IMR-90 (cell line): ENCODE measurements around the gene ARHGEF17. TPM values are rescaled to one million over a fixed set of nuclear protein-coding genes. Genes with fewer than 3 reads are reported as not detected.
A peak's percentile ranks its signal among the peaks of the same experiment; 100 is the strongest.

ENCODE experiments used
- ATAC-seq: fragments of 200-7000 bp; cut with Tn5 transposase; 2 replicates; pipeline ENCODE4 v1.9.1; 2020; ENCODE audit warnings: low read depth, mild to moderate bottlenecking, moderate library complexity
- BruUV-seq: library from RNA; stranded (reverse); fragments of 400-500 nt; replicated peaks from 2 replicates; lab custom pipeline; 2021; lab: Mats Ljungman, UMichigan
- CTCF ChIA-PET: fragments of 300-600 bp; formaldehyde crosslinking; extraction: SDS; loops from one replicate; lab custom pipeline; 2021; ENCODE audit warnings: antibody characterized with exemption; lab: Yijun Ruan, JAX
- POLR2A ChIA-PET: fragments of 300-600 bp; sonication (Branson Sonifier 250); formaldehyde crosslinking; loops from one replicate; lab custom pipeline; 2022; ENCODE audit warnings: antibody characterized with exemption; ENCODE audit not compliant: unreplicated experiment; lab: Charles Lee
- DNase-seq: peaks from one replicate; pipeline ENCODE4 v3.0.0; 2013
- H2AFZ ChIP-seq: replicated peaks from 2 replicates; pipeline ENCODE3; 2013; ENCODE audit warnings: low read length, mild to moderate bottlenecking; ENCODE audit not compliant: poor library complexity
- H2AK5ac ChIP-seq: 2 replicates; pipeline ENCODE4 v1.6.1; 2013; ENCODE audit warnings: low read depth, low read length, inconsistent platforms
- H2AK9ac ChIP-seq: replicated peaks from 2 replicates; pipeline ENCODE3; 2013; ENCODE audit warnings: mild to moderate bottlenecking, low read depth, low read length, moderate library complexity; ENCODE audit not compliant: poor library complexity
- H2BK120ac ChIP-seq: 2 replicates; pipeline ENCODE4 v1.6.1; 2013; ENCODE audit warnings: low read depth, low read length, inconsistent platforms
- H2BK15ac ChIP-seq: 3 replicates; pipeline ENCODE4 v1.6.1; 2013; ENCODE audit warnings: low read depth, low read length, inconsistent platforms
- H2BK20ac ChIP-seq: 2 replicates; pipeline ENCODE4 v1.6.1; 2013; ENCODE audit warnings: low read depth, mild to moderate bottlenecking, inconsistent platforms, low read length, moderate library complexity
- H2BK5ac ChIP-seq: 2 replicates; pipeline ENCODE4 v1.6.1; 2013; ENCODE audit warnings: mild to moderate bottlenecking, low read depth, low read length, inconsistent platforms; ENCODE audit not compliant: poor library complexity, severe bottlenecking
- H3K14ac ChIP-seq: replicated peaks from 2 replicates; pipeline ENCODE4 v1.6.1; 2013; ENCODE audit warnings: low read depth, low read length, inconsistent platforms
- H3K18ac ChIP-seq: 2 replicates; pipeline ENCODE4 v1.6.1; 2013; ENCODE audit warnings: low read depth, low read length, control low read depth
- H3K23ac ChIP-seq: 2 replicates; pipeline ENCODE4 v1.6.1; 2013; ENCODE audit warnings: low read depth, low read length, inconsistent platforms
- H3K27ac ChIP-seq: 2 replicates; pipeline ENCODE4 v1.5.1; 2013; ENCODE audit warnings: mild to moderate bottlenecking, control low read depth, low read length; ENCODE audit not compliant: insufficient read depth
- H3K27me3 ChIP-seq: 2 replicates; pipeline ENCODE4 v1.6.1; 2013; ENCODE audit warnings: low read length; ENCODE audit not compliant: control insufficient read depth, insufficient read depth
- H3K36me3 ChIP-seq: 2 replicates; pipeline ENCODE4 v1.6.1; 2013; ENCODE audit warnings: low read length, mixed read lengths; ENCODE audit not compliant: control insufficient read depth, insufficient read depth
- H3K4ac ChIP-seq: 2 replicates; pipeline ENCODE4 v1.6.1; 2013; ENCODE audit warnings: low read depth, low read length, inconsistent platforms
- H3K4me1 ChIP-seq: 2 replicates; pipeline ENCODE4 v1.6.1; 2013; ENCODE audit warnings: low read length, mixed read lengths; ENCODE audit not compliant: control insufficient read depth, insufficient read depth
- H3K4me2 ChIP-seq: 2 replicates; pipeline ENCODE4 v1.6.1; 2013; ENCODE audit warnings: low read depth, mild to moderate bottlenecking, control low read depth, low read length, moderate library complexity
- H3K4me3 ChIP-seq: 2 replicates; pipeline ENCODE4 v1.5.1; 2013; ENCODE audit warnings: low read depth, mild to moderate bottlenecking, control low read depth, low read length, moderate library complexity; ENCODE audit not compliant: insufficient read depth
- H3K56ac ChIP-seq: 2 replicates; pipeline ENCODE4 v1.6.1; 2013; ENCODE audit warnings: low read length, inconsistent platforms; ENCODE audit not compliant: insufficient read depth; ENCODE audit errors: extremely low read depth
- H3K79me1 ChIP-seq, 2 experiments: 2 replicates each; pipeline ENCODE4 v1.6.1; 2013; ENCODE audit warnings: low read length in 2 of 2, inconsistent platforms in 1 of 2, low read depth in 1 of 2
- H3K9ac ChIP-seq: 2 replicates; pipeline ENCODE4 v1.6.1; 2013; ENCODE audit warnings: low read depth, low read length, control low read depth
- H3K9me1 ChIP-seq: 2 replicates; pipeline ENCODE4 v1.6.1; 2013; ENCODE audit warnings: low read length, inconsistent platforms; ENCODE audit not compliant: insufficient read depth
- H3K9me3 ChIP-seq: 2 replicates; pipeline ENCODE4 v1.6.1; 2013; ENCODE audit warnings: low read length; ENCODE audit not compliant: control insufficient read depth, insufficient read depth
- H4K20me1 ChIP-seq: 2 replicates; pipeline ENCODE4 v1.6.1; 2013; ENCODE audit warnings: low read length, inconsistent platforms; ENCODE audit not compliant: insufficient read depth
- H4K5ac ChIP-seq: 2 replicates; pipeline ENCODE4 v1.6.1; 2013; ENCODE audit warnings: mild to moderate bottlenecking, low read depth, low read length, control low read depth
- H4K8ac ChIP-seq, 2 experiments: 2 replicates each; pipeline ENCODE4 v1.6.1; 2013; ENCODE audit warnings: low read depth in 2 of 2, low read length in 2 of 2, control low read depth in 1 of 2, inconsistent platforms in 1 of 2
- H4K91ac ChIP-seq: 2 replicates; pipeline ENCODE4 v1.6.1; 2013; ENCODE audit warnings: low read depth, low read length, inconsistent platforms; ENCODE audit not compliant: insufficient read depth
- BHLHE40 ChIP-seq: fragments of 150-350 bp; IDR thresholded peaks from 2 replicates; pipeline ENCODE4 v1.6.1; 2016; ENCODE audit warnings: mild to moderate bottlenecking, low read depth, low read length
- CEBPB ChIP-seq: IDR thresholded peaks from 2 replicates; pipeline ENCODE4 v1.6.1; 2012; ENCODE audit warnings: low read depth, low read length, improper control_type of control experiment
- CHD1 ChIP-seq: IDR thresholded peaks from 2 replicates; pipeline ENCODE4 v1.6.1; 2012; ENCODE audit warnings: low read depth, low read length, improper control_type of control experiment
- NFE2L2 ChIP-seq: fragments of 150-350 bp; IDR thresholded peaks from 2 replicates; pipeline ENCODE4 v1.6.1; 2016; ENCODE audit warnings: low read depth, mild to moderate bottlenecking, low read length
- POLR2A ChIP-seq: IDR thresholded peaks from 2 replicates; pipeline ENCODE4 v1.6.1; 2012; ENCODE audit warnings: mild to moderate bottlenecking, low read depth, low read length
- USF2 ChIP-seq: fragments of 150-350 bp; IDR thresholded peaks from 2 replicates; pipeline ENCODE4 v1.6.1; 2017; ENCODE audit warnings: mild to moderate bottlenecking, antibody characterized with exemption, low read length, low read depth
- WGBS, 2 experiments: methylation state at CpG; one replicate each; pipeline versions ENCODE4 v1.1.5 to v1.1.7; 2013; ENCODE audit warnings: missing lambda C conversion rate in 2 of 2; ENCODE audit not compliant: insufficient read length in 1 of 2; ENCODE audit errors: extremely low coverage in 2 of 2; 5-methylcytosine and 5-hydroxymethylcytosine counted together
- dilution Hi-C: fragments of 300-500 bp; cut with HindIII; formaldehyde crosslinking; loops from one replicate; pipeline ENCODE4 v1.14.3; 2018; ENCODE audit warnings: low sequenced_read_pairs; ENCODE audit not compliant: unreplicated experiment
- in situ Hi-C: fragments of 300-500 bp; cut with MboI; formaldehyde crosslinking; loops from 3 replicates; pipeline ENCODE4 v1.14.3; 2019; ENCODE audit warnings: low sequenced_read_pairs, inconsistent platforms, mixed read lengths
- intact Hi-C: fragments of 100-400 bp; cut with micrococcal nuclease; formaldehyde crosslinking; loops from 2 replicates; pipeline ENCODE4 v1.10.0; 2022
- polyA plus RNA-seq, 3 experiments: library from polyadenylated mRNA; depleted of rRNA; stranded (reverse); fragments of >200 nt; gene quantifications; 2 replicates each; pipeline ENCODE4 v1.2.3, GENCODE V29; 2012; ENCODE audit warnings: low replicate concordance in 1 of 3
- total RNA-seq: library from RNA; depleted of rRNA; stranded (reverse); fragments of >200 nt; gene quantifications from 2 replicates; pipeline ENCODE4 v1.2.3, GENCODE V29; 2012
- TF ChIP-seq, protein P1 (sequence below): fragments of 150-350 bp; IDR thresholded peaks from 2 replicates; pipeline ENCODE4 v1.6.1; 2016; ENCODE audit warnings: low read depth, mild to moderate bottlenecking, low read length, moderate library complexity, borderline replicate concordance
- TF ChIP-seq, protein P2 (sequence below): conservative IDR thresholded peaks from 2 replicates; pipeline ENCODE4 v1.5.1; 2012; ENCODE audit warnings: mild to moderate bottlenecking, low read depth, low read length, improper control_type of control experiment

Gene ARHGEF17
- total and polyA plus RNA-seq, 2 of the 4 experiments (the other 2 are of a cell fraction): 21.7 to 97.7 TPM

DNA sequence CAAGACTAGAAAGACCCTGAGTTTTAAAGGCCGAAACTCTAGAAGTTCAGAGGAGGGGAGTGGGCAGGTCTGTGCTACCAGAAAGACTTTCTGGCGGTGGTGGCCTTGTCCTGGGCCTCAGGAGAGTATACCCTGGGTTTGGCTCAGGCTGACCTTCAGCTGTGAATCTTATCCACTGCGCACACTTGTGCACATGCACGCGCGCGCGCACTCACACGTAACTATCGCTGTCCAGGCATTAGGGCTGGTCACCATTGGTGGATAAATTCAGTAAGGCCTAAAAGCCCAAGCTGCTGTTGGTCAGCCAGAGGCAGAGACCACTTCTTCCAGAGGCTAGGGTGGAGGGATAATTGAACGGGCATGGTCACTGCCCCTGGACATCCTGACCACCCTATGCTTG is 25.1 kb downstream of the ARHGEF17 start:
- H3K27me3 ChIP-seq: no peaks in the 10 kb centered on the region
- WGBS, 2 experiments: 87% methylated on average over 9 of the region's 11 CpGs; no CpG with 5 or more reads in 1 of the 2 experiments

More for the DNA sequence above, 25.1 kb downstream of the ARHGEF17 start:
- Histone ChIP-seq H2BK20ac (no peak overlapping the region), H3K9me3 (no peaks in the 10 kb centered on the region), H4K91ac (0 out of 2 replicates have a peak overlapping the region, but pooled peaks have one; percentile 81), H3K4ac (peak overlapping the region; percentile 86), H3K4me1 (peaks cover 48% of the 10 kb centered on the region), H4K8ac (peak overlapping the region in 1 of 2 experiments; percentile 4; a peak in 1 of 4 replicates), H3K79me1 (peaks cover 14 to 91% of the 10 kb centered on the region in 2 experiments; a peak in 3 of 4 replicates), H3K9ac (no peak overlapping the region), H2AK5ac (peak overlapping the region; percentile 97), H3K56ac (no peak overlapping the region), H2AK9ac (peak overlapping the region; percentile 74), H2BK120ac (no peak overlapping the region), H3K18ac (no peak overlapping the region), H3K23ac (peak overlapping the region; percentile 5; the same call in 1 of the 2 replicates), H3K9me1 (peaks cover 30% of the 10 kb centered on the region), H2BK15ac (peak overlapping the region; percentile 9; the same call in 1 of the 3 replicates), H3K4me3 (no peak overlapping the region), H3K14ac (peak overlapping the region; percentile 5; the same call in 1 of the 2 replicates), H3K4me2 (no peak overlapping the region), H4K5ac (0 out of 2 replicates have a peak overlapping the region, but pooled peaks have one; percentile 6), H3K36me3 (peaks cover 3% of the 10 kb centered on the region), H2BK5ac (peak overlapping the region; percentile 82), H2AFZ (no peak overlapping the region), H3K27ac (peak overlapping the region; percentile 70), H4K20me1 (peaks cover 91% of the 10 kb centered on the region)
- ATAC-seq: no peak
- intact Hi-C loops (no loop called here), dilution Hi-C loops (no loop called here), in situ Hi-C loops (no loop called here)
- no peak for DNase-seq
- CTCF ChIA-PET: interaction anchor here (2.2 kb wide), 1 partner anchor 26 kb away, joined by 10 read pairs; no protein-coding TSS in a partner anchor
- POLR2A ChIA-PET: no interaction called here
- TF ChIP-seq POLR2A: no peak
- no peak for TF ChIP-seq CEBPB
- TF ChIP-seq NFE2L2: no peak
- TF ChIP-seq BHLHE40: no peak
- no peak for TF ChIP-seq CHD1
- TF ChIP-seq, protein P1, sequence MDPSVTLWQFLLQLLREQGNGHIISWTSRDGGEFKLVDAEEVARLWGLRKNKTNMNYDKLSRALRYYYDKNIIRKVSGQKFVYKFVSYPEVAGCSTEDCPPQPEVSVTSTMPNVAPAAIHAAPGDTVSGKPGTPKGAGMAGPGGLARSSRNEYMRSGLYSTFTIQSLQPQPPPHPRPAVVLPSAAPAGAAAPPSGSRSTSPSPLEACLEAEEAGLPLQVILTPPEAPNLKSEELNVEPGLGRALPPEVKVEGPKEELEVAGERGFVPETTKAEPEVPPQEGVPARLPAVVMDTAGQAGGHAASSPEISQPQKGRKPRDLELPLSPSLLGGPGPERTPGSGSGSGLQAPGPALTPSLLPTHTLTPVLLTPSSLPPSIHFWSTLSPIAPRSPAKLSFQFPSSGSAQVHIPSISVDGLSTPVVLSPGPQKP: no peak
- TF ChIP-seq, protein P2, sequence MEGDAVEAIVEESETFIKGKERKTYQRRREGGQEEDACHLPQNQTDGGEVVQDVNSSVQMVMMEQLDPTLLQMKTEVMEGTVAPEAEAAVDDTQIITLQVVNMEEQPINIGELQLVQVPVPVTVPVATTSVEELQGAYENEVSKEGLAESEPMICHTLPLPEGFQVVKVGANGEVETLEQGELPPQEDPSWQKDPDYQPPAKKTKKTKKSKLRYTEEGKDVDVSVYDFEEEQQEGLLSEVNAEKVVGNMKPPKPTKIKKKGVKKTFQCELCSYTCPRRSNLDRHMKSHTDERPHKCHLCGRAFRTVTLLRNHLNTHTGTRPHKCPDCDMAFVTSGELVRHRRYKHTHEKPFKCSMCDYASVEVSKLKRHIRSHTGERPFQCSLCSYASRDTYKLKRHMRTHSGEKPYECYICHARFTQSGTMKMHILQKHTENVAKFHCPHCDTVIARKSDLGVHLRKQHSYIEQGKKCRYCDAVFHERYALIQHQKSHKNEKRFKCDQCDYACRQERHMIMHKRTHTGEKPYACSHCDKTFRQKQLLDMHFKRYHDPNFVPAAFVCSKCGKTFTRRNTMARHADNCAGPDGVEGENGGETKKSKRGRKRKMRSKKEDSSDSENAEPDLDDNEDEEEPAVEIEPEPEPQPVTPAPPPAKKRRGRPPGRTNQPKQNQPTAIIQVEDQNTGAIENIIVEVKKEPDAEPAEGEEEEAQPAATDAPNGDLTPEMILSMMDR: no peak
- TF ChIP-seq USF2: no peak
- BruUV-seq: no TSS peak
